SU-DHL-6 (cell line): ENCODE data around the gene ACLY.
A peak's percentile ranks its signal among the peaks of the same experiment; 100 is the strongest.
"Not testable (repeated sequence)": the region's sequence is repeated elsewhere in the genome, so short reads cannot be mapped to it uniquely, and the experiment has no call there.

Experiments
- H2AFZ ChIP-seq: fragments of 200-600 bp; sonication (generic); 2 replicates; pipeline ENCODE4 v1.6.1; 2014; ENCODE audit warnings: low read depth, mild to moderate bottlenecking, moderate library complexity, mixed read lengths, antibody characterized with exemption, low read length; ENCODE audit not compliant: severe bottlenecking
- H3F3A ChIP-seq: fragments of 200-600 bp; shearing (Covaris generic); 2 replicates; pipeline ENCODE4 v1.6.0; 2016; ENCODE audit warnings: antibody characterized with exemption, mild to moderate bottlenecking; ENCODE audit not compliant: insufficient read depth
- H3K27ac ChIP-seq: fragments of 200-600 bp; sonication (generic); 2 replicates; pipeline ENCODE4 v1.5.1; 2016; ENCODE audit warnings: low read depth, mild to moderate bottlenecking, low read length, moderate library complexity, mixed read lengths
- H3K27me3 ChIP-seq: fragments of 200-600 bp; sonication (generic), shearing (Covaris generic); 2 replicates; pipeline ENCODE4 v1.6.0; 2014; ENCODE audit warnings: mild to moderate bottlenecking, low read length
- H3K36me3 ChIP-seq: fragments of 200-600 bp; sonication (generic); 2 replicates; pipeline ENCODE4 v1.6.1; 2014; ENCODE audit warnings: mild to moderate bottlenecking, low read length, mixed read lengths
- H3K4me2 ChIP-seq: fragments of 300-600, 200-600 bp; shearing (Covaris generic), sonication (generic); 2 replicates; pipeline ENCODE4 v1.6.0; 2014; ENCODE audit warnings: low read length, low read depth, mild to moderate bottlenecking; ENCODE audit not compliant: poor library complexity, severe bottlenecking
- H3K4me3 ChIP-seq: fragments of 200-600 bp; sonication (generic); 2 replicates; pipeline ENCODE4 v1.5.1; 2014; ENCODE audit warnings: antibody characterized with exemption, low read length, mild to moderate bottlenecking, mixed read lengths; ENCODE audit not compliant: insufficient read depth, poor library complexity, severe bottlenecking
- H3K79me2 ChIP-seq: fragments of 200-600 bp; sonication (generic); 2 replicates; pipeline ENCODE4 v1.6.1; 2014; ENCODE audit warnings: mild to moderate bottlenecking, low read length, moderate library complexity; ENCODE audit not compliant: insufficient read depth
- H3K9ac ChIP-seq: fragments of 200-600 bp; sonication (generic); 2 replicates; pipeline ENCODE4 v1.7.0; 2014; ENCODE audit warnings: mild to moderate bottlenecking, low read length
- H3K9me2 ChIP-seq: fragments of 200-600 bp; sonication (generic); replicated peaks from 2 replicates; pipeline ENCODE4 v1.6.1; 2014; ENCODE audit warnings: low read length; ENCODE audit not compliant: insufficient read depth
- H3K9me3 ChIP-seq: fragments of 200-600 bp; sonication (generic); 2 replicates; pipeline ENCODE4 v1.6.1; 2014; ENCODE audit warnings: low read length, mixed read lengths; ENCODE audit not compliant: insufficient read depth
- H4K20me1 ChIP-seq: fragments of 200-600 bp; sonication (generic); 2 replicates; pipeline ENCODE4 v1.6.1; 2014; ENCODE audit warnings: low read depth, mild to moderate bottlenecking, antibody characterized with exemption, low read length, moderate library complexity, mixed read lengths
- EZH2phosphoT487 ChIP-seq: fragments of 200-600 bp; sonication (generic), shearing (Covaris generic); conservative IDR thresholded peaks from 2 replicates; pipeline ENCODE4 v1.6.1; 2018; ENCODE audit warnings: mild to moderate bottlenecking, antibody characterized with exemption, low read length, moderate library complexity, mixed read lengths
- TF ChIP-seq, protein P1 (sequence below): fragments of 200-600 bp; sonication (generic); IDR thresholded peaks from one replicate; pipeline ENCODE4 v1.5.1; 2017; ENCODE audit warnings: antibody characterized with exemption, mild to moderate bottlenecking, low read length, moderate library complexity; ENCODE audit not compliant: insufficient read depth, poor library complexity, severe bottlenecking

The ACLY gene

DNA sequence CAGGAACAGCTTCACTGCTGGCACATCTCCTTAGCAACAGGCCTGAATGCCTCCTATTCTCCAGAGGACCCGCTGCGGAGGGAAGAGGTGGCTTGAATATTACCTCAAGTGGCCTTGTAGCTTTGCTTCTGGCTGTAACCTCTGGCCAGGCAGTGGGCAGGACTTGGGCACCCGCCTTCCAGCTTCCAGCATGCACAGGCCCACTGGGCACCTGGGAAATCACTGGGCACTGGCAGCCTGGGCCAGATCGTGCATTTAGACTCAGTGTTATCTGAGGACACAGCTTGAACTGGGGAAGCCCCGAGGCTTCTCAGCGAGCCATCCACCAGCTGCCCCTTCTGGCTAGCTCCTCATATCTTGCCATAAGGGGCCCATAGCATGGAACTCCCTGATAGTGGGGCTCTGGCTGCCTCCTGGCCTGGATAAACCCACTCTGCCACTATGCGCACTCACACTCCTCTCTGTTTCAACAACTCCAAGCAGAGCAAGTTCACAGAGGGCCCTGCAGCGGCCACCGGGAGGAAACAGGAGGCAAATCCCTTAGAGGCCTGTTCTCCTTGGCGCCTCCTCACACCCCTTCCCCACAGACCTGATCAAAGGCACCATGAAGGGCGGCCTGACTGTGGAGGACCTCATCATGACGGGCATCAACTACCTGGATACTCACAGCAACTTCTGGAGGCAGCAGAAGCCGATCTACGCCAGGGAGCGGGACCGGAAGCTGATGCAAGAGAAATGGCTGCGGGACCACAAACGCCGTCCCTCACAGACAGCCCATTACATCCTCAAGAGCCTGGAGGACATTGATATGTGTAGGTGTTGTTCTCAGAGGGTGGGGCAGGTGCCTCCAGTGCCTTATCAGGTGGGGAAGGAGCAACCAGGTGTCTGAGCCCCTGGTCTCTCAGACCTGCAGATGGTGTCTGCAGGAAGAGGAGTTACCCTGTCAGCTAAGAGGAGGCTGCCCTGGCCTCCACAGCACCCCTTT lies 19.5 kb upstream of the ACLY start:
- Histone ChIP-seq H3K4me2 (no peak overlapping the region), H4K20me1 (no peaks in the 10 kb centered on the region), H3K9me3 (no peaks in the 10 kb centered on the region), H3K9me2 (no peaks in the 10 kb centered on the region), H3K36me3 (no peaks in the 10 kb centered on the region), H2AFZ (no peak overlapping the region), H3K27me3 (no peaks in the 10 kb centered on the region), H3K4me3 (no peak overlapping the region), H3F3A (no peaks in the 10 kb centered on the region), H3K9ac (no peak overlapping the region), H3K27ac (no peak overlapping the region), H3K79me2 (no peaks in the 10 kb centered on the region)
- no peak for TF ChIP-seq EZH2phosphoT487
- TF ChIP-seq, protein P1, sequence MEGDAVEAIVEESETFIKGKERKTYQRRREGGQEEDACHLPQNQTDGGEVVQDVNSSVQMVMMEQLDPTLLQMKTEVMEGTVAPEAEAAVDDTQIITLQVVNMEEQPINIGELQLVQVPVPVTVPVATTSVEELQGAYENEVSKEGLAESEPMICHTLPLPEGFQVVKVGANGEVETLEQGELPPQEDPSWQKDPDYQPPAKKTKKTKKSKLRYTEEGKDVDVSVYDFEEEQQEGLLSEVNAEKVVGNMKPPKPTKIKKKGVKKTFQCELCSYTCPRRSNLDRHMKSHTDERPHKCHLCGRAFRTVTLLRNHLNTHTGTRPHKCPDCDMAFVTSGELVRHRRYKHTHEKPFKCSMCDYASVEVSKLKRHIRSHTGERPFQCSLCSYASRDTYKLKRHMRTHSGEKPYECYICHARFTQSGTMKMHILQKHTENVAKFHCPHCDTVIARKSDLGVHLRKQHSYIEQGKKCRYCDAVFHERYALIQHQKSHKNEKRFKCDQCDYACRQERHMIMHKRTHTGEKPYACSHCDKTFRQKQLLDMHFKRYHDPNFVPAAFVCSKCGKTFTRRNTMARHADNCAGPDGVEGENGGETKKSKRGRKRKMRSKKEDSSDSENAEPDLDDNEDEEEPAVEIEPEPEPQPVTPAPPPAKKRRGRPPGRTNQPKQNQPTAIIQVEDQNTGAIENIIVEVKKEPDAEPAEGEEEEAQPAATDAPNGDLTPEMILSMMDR = no peak

DNA sequence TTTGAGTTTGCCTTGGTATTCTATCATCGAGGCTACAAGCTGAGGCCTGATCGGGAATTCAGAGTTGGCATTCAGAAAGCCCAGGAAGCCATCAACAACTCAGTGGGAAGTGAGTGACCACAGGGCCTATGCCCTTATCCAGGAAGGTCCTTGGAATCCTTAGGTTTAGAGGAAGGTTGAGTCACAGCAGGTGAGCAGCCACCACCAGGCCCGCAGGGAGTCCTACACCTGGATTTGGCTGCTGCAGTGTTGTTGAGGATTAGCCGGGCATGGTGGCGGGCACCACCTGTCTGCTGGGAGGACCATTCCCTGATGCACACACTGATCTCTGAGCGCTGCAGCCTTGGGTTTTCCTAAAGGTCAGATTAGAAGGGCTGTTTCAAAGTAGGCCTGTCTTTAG lies 16.9 kb upstream of the ACLY start:
- no peaks in the 10 kb centered on the region for H3F3A ChIP-seq
- H3K4me2 ChIP-seq = no peak overlapping the region
- H3K4me3 ChIP-seq = no peak overlapping the region
- H3K27me3 ChIP-seq = no peaks in the 10 kb centered on the region
- H4K20me1 ChIP-seq = no peaks in the 10 kb centered on the region
- no peak overlapping the region for H3K27ac ChIP-seq
- no peaks in the 10 kb centered on the region for H3K36me3 ChIP-seq
- no peak overlapping the region for H2AFZ ChIP-seq
- no peaks in the 10 kb centered on the region for H3K9me3 ChIP-seq
- no peaks in the 10 kb centered on the region for H3K9me2 ChIP-seq
- H3K79me2 ChIP-seq = no peaks in the 10 kb centered on the region
- no peak for TF ChIP-seq EZH2phosphoT487
- TF ChIP-seq, protein P1 = no peak
- H3K9ac ChIP-seq = no peak overlapping the region

DNA sequence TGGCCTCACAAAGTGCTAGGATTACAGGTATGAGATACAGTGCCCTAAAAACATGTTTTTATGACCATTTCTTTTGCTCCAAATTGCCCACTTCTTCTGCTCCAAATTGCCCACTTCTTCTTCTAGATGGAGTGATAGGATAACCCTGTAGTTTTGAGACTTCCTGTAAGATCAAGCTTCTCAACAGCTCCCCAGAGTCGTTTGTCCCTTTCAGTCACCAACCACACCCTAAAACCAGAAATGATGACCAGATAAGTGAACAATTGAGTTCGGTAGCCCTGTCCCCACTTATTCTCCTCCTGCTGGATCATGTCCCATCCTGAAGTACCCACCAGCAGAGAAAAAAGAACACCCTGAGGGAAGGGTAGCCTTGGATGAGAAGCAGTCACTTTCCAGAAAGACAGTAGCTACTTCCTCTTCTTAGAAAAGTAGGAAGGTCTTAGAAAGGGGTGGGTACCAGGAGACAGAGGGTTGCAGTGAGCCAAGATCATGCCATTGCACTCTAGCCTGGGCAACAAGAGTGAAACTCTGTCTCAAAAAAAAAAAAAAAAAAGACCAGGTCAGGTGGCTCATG lies 14.2 kb upstream of the ACLY start:
- Histone ChIP-seq H2AFZ (no peak overlapping the region), H3K27ac (no peak overlapping the region), H4K20me1 (no peaks in the 10 kb centered on the region), H3K27me3 (no peaks in the 10 kb centered on the region), H3K79me2 (0 out of 2 replicates have a peak, but pooled peaks cover 11% of the 10 kb centered on the region), H3K9ac (no peak overlapping the region), H3K9me3 (no peaks in the 10 kb centered on the region), H3F3A (peaks cover 5% of the 10 kb centered on the region; the same call in 1 of the 2 replicates), H3K9me2 (no peaks in the 10 kb centered on the region), H3K4me3 (no peak overlapping the region), H3K36me3 (no peaks in the 10 kb centered on the region), H3K4me2 (no peak overlapping the region)
- TF ChIP-seq EZH2phosphoT487 = no peak
- TF ChIP-seq, protein P1 = no peak

DNA sequence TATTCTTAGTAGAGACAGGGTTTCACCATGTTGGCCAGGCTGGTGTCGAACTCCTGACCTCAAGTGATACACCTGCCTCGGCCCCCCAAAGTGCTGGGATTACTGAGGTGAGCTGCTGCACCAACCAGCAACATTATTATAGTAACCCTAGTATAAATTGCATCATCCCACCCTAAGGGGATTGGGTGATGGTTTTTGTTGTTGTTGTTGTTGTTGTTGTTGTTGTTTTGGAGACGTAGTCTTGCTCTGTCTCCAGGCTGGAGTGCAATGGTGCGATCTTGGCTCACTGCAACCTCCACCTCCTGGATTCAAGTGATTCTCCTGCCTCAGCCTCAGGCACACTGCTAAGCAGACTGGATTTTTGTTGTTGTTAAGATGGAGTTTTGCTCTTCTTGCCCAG lies 13.0 kb upstream of the ACLY start:
- not testable (repeated sequence) for H3K36me3 ChIP-seq, H4K20me1 ChIP-seq, H2AFZ ChIP-seq, H3F3A ChIP-seq, H3K27ac ChIP-seq, H3K4me2 ChIP-seq, H3K27me3 ChIP-seq, H3K9ac ChIP-seq, H3K4me3 ChIP-seq, H3K9me3 ChIP-seq, H3K9me2 ChIP-seq
- H3K79me2 ChIP-seq = 0 out of 2 replicates have a peak, but pooled peaks cover 11% of the 10 kb centered on the region

DNA sequence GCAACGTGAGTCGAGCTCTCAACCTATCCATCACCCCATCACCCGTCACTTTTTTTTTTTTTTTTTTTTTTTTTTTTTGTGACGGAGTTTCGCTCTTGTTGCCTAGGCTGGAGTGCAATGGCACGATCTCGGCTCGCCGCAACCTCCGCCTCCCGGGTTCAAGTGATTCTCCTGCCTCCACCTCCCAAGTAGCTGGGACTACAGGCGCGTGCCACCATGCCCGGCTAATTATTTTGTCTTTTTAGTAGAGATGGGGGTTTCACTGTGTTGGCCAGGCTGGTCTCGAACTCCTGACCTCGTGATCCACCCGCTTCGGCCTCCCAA lies 12.0 kb upstream of the ACLY start:
- peak overlapping the region; percentile 93 for H3K4me2 ChIP-seq
- not testable (repeated sequence) for H3K36me3 ChIP-seq, H3K9me2 ChIP-seq, H3F3A ChIP-seq, H3K9me3 ChIP-seq, H3K27me3 ChIP-seq, H3K27ac ChIP-seq, H4K20me1 ChIP-seq
- H3K4me3 ChIP-seq = peak overlapping the region; percentile 64
- H2AFZ ChIP-seq = peak overlapping the region; percentile 30
- H3K9ac ChIP-seq = peak overlapping the region; percentile 63
- 0 out of 2 replicates have a peak, but pooled peaks cover 11% of the 10 kb centered on the region for H3K79me2 ChIP-seq
